Fibroblast of skin of back (primary cell): ENCODE data around the gene PARD3.

Experiments
- DNase-seq: peaks from one replicate; pipeline ENCODE4 v3.0.0-alpha.2; 2013

The PARD3 gene

GRCh38 chr10:34333513-34333912 lies 481.6 kb downstream of the PARD3 start:
- peak; percentile 22 for DNase-seq

GRCh38 chr10:34327184-34327583 lies 487.9 kb downstream of the PARD3 start:
- no peak for DNase-seq

DNA sequence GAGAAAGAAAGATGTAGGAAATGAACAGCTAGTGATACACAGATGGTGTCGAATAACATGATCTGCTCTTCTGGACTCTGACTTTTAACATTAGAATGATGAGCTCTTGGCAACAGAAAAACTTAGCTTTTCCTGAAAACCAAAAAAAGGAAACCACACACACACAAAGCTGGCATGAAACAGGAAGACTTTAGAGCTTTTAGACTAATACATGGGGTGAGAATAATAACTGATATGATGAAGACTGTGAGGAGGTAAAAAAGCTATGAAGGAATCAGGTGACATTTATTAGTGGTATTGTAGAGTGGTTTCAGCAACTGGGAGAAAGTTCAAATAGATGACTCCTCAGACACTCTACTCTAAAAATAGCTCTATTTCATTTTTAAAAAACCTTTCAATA lies 491.9 kb downstream of the PARD3 start:
- DNase-seq = peak; percentile 35

DNA sequence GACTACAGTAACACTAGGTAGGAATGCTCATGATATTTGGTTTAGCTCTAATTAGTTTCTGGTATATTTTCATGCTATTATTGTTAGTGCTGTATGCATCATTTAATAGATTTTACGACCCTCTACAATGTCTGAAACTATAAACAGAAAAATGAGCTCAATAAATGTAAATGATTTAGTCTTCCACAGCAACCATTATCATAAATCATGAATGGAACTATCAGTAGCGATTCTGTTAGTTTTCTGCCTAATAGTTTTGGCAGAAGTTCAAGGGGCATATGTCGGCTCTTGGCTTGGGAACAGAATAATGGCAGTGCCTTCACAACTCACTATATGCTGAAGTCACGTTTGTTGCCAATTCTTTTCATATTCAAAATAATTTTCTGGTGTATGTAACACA lies 494.8 kb downstream of the PARD3 start:
- DNase-seq = no peak

- peak; percentile 92 for DNase-seq
Measured at GRCh38 chr10:34319197-34319846, 495.8 kb downstream of the PARD3 start.

- DNase-seq = no peak
Measured at GRCh38 chr10:34316154-34316553, 498.9 kb downstream of the PARD3 start.

DNA sequence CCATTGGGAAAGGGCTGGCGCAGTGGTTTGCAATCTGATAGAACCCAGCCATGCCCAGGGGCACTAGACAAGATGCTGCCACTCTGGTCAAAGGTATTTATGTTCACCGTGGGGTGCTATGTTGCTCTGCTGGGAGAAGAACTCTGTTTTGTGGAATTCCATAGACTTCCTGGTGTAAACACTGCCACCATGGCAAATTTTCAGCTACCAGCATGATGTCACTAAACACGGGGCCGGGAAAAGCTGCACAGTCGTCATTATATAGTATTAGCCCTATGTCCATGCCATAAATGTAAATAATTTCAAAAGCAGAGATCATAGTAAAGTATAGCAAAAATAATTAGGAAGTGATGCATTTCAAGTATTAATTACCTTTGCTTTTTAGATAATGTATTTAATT lies 500.6 kb downstream of the PARD3 start:
- no peak for DNase-seq

DNA sequence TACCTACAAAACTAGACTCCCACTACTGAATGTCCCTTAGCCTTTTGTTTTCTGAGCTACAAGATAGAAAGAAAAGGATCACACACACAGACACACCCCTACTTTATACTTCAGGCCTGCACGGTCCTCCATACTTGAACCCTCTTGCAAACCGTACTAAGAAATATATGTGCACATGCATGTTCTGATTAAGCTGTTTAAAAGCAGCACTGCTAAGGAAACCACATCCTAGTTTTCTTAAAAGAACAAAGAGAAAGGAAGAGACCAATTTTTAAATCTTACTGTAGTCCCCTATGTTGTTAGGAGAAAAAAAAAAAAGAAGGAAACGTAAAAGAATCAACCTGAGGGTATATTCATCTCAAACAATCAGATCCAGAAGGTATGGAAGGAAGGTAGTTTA lies 501.2 kb downstream of the PARD3 start:
- no peak for DNase-seq

GRCh38 chr10:34313353-34313752 lies 501.7 kb downstream of the PARD3 start:
- DNase-seq = no peak

DNA sequence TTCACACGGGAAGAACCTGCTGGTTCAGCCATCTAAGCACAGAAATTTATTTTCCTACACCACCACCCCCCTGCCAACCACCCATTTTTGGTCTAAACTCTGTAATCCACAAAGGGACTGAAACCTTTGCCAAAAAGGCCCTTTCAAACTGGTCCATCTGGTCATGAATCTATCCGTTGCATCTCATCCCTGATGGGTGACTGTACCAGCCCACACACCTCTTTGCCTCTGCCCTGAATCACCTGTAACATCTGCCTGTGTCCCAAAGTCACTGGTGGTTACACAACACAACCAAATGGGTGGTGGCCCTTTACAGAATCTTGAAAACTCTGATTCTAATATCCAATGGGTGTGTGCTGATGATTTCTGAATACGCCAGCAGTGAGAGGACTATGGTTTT lies 503.4 kb downstream of the PARD3 start:
- DNase-seq = no peak

DNA sequence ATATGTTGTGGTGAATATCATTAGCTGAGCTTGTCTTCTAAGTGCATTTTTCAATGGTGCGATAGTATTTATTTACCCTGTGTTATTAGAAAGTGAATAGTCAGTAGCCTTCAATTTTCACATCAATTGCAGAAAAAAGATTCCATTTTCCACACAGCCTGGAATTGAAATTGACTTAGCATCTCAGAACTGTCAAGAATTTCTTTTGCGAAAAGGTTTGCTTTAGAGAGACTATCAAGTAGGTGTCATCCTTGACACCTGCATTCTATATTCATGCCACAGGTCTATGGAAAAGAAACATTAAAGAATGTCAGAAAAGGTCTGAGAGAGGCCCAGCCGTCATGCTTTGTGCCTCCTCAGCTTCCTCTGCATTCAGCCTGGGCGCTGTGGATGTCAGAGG lies 504.9 kb downstream of the PARD3 start:
- no peak for DNase-seq

DNA sequence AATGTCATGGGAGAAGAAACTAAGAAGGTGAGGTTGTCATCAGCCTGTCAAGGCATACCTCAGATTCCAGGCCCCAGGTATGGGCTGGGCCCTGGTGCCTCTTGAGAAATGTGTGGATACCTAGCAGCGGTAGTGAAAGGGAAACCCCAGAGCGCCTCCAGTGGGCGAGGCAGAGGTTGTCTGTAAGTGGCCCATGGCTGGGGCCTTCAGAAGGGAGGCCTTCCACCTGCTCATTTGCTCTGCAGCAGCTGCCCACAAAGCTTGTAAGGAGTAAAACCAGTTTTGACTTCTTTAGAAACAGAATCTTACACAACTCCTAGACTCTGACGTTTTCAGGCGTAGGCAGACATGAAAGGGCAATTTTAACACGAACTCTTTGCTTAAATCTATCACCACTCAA lies 509.9 kb downstream of the PARD3 start:
- DNase-seq = no peak

DNA sequence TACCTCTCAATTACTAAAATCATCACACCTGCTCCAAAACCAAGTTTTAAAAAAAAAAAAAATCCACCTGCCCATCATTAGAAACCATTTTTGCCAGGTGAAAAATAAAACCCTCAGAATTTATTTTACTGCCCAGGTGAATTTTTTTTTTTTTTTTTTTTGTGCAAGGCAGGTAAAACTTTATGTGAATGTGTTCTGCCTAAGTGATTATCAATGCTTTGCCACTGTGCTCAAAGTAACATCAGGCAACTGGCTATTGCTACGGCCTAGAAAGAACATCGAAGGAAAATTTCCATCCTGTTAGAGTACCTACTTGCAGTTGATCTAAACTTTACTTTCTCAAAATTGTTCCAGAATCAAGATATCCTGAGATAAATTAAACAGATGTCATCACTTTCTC lies 512.1 kb downstream of the PARD3 start:
- DNase-seq = no peak

DNA sequence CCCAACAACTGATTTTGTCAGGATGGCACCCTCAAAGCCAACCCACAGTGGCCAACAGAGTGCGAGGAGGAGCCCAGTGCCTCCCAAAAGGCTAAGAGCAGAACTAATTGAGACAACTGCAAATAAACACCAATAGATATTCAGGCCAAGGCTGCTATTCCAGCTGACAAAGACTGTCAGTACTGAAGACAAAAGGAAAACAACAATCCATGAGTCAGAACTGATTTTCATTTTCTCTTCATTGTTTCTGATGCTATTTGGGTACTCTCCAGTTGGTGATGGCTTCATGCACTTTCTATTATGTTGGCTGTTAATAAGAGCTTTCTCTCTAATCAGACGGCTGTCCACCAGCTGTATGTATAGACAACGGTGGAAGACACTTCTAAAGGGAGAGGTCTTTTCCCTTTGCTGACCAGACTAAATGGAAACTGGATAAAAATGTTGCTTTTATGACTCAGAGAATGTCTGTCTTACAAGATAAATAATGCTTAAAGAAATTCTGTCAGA lies 515.9 kb downstream of the PARD3 start:
- DNase-seq = peak; percentile 75

DNA sequence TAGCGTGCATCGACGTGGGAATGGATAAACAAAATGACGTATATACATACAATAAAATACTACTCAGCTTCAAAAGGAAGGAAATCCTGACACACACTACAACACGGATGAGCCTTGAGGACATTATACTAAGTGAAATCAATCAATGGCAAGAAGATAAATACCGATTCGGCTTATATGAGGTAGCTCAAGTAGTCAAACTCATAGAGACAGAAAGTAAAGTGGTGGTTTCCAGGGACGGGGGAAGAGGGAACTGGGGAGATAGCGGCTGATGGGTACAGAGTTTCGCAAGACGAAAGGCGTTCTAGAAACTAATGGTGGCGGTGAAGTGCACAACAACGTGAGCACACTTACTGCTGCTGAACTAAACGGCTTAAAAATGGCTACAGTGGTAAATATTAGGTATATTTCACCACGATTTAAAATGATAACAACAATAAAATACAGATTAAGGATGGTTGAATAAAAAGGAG lies 516.7 kb downstream of the PARD3 start:
- DNase-seq = no peak

GRCh38 chr10:34297541-34298345 lies 517.4 kb downstream of the PARD3 start:
- no peak for DNase-seq

DNA sequence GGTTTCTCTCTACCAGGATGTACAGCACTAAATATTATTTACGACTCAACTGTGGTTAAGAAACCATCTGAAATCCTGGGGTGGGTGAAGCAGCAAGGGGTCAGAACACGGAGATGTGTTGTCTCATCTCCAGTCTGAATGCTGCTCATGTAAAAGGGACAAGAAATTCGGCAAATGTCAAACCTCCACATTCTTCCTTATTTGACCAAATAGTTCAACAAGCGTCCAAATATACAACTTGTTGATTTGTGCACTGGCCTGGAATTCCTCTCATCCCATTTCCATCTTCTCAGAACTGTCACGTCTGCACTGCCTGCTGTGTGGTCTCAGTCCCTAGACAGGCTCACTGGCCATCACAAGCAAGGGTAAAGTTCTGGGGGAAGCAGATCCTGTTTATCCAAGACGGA lies 520.0 kb downstream of the PARD3 start:
- peak; percentile 72 for DNase-seq

GRCh38 chr10:34294137-34294536 lies 521.0 kb downstream of the PARD3 start:
- no peak for DNase-seq

DNA sequence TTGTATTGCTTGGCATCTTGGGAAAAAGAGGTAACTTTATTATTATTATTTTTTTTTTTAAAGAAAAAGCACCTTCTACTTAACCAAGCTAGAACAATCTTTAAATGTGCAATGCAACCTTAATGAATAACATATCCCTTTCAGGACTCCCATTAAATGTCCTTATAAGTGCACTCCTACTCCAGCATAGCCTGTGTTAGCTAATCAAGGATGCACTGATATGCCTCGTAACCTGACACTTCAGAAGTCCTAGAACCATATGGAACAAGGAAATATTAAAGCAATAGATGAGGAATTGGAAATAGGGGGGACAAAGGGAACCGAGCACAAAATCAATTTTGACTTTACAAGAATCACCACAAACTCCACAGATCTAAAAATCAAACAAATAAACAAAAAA lies 522.4 kb downstream of the PARD3 start:
- DNase-seq = no peak

- no peak for DNase-seq
Measured at GRCh38 chr10:34292194-34292565, 522.9 kb downstream of the PARD3 start.

DNA sequence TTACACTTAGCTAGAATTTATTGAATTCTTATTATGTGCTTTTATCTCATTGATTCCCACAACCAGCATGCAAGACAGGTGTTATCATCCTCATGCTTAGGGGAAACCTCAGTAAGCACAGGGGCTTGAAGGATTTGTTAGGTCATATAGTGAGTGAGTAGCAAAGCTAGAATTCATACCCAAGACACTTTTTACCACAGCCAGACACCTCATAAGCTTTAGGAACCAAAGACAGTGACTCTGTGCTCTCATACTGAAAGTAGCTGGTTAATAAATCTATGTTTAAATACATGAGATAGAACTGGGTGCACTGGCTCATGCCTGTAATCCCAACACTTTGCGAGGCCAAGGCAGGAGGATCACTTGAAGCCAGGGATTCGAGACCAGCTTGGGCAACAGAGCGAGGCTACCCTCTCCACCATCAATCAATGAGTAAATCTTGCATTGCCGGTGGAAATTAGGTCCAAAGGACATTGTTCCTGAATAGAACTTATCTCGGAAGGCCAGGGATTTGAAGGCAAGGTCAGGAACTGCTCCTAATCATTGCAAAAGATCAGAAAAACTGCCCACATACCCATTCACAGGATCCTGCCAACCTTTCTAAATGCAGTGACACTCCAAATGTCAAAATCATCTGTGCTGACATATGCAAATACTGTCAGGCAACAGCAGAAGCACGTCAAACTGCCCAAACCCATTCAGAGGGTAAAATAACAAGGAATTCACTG lies 523.5 kb downstream of the PARD3 start:
- no peak for DNase-seq

DNA sequence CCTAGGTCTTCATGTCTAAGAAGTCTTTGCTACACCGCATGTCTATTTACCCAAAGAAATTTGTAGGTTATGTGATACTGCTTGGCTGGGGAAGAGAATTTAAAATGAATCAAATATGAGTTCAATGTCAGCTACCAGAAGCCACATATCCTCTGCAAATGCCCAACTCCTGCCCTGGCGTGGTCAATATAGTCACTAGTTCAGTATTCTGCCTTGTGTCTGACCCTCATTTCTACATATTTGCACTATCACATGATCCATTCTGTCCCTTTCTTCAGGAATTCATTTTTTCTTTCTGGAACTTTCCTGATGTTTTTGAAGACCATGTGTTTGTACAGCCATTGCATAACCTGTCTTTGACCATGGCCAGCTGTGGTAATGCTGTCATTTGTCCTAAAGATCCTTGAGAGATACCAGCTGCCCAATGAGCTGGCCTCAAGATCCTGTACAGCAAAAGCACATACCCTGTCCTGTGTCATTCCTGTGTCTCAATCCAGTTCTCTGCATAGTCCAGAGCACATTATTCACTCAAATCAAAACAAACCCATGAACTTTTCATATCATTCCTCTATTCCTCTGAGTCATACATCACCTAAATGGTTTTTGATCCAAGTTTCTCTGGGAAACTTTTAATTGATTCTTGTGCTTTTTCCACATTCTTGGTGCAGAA lies 524.5 kb downstream of the PARD3 start:
- peak; percentile 78 for DNase-seq

DNA sequence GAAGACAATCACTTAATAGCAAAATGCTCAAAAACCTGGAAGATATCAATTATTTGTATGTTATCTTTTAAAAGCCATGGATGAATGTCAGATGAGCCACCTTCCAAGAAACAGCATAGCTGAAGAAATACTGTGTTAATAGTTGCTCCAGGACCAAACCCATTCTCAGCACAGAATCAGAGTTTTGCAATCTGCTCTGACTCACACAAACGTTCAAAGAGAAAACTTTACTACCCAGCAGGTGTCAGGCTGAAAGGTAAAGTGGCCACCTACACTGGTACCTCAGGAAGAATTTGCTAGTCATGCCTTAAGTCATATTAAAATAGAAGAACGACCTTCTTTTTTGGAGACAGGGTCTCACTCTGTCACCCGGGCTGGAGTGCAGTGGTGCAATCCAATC lies 526.5 kb downstream of the PARD3 start:
- no peak for DNase-seq
